Effector CD4-positive, alpha-beta T cell (primary cell): ENCODE results near the gene GRIK1.

Experiments used
- DNase-seq: peaks from one replicate; pipeline ENCODE4 v3.0.0-alpha.2; 2020

Gene GRIK1

GRCh38 chr21:29511096-29511495 lies 428.7 kb downstream of the GRIK1 start:
- DNase-seq, result no peak

DNA sequence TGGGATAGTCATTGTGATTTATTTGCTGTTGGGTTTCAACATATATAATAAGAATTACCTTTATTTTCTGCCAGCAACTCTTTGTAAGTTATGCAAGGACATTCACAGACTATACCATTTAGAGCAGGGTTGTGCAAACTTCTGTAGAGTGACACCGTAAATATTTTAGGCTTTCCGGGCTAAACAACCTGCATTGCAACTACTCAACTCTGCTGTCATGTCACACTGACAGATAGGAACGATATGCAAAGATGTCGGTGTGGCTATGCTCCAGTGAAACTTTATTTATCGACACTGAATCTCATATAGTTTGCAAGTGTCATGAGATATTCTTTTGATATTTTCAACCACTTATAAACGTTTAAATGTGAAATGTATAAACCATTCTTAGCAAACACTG lies 430.7 kb downstream of the GRIK1 start:
- DNase-seq, result no peak

DNA sequence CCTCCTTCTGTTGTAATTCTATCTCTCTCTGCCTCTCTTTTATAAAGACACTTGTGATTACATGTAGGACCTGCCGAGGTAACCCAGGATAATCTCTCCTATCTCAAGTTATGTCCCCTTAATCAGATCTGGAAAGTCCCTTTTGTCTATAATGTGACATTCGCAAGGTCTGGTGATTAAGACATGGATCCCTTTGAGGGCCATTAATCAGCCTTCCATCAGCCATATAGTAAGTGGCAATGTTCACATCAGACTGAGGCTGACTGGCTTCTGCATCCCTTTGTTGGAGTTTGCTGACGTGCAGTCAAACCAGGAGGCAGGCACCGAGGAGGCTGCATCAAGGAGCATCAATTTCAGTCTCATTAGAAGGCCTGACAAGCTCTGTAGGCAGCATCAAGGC lies 431.5 kb downstream of the GRIK1 start:
- DNase-seq, result no peak

DNA sequence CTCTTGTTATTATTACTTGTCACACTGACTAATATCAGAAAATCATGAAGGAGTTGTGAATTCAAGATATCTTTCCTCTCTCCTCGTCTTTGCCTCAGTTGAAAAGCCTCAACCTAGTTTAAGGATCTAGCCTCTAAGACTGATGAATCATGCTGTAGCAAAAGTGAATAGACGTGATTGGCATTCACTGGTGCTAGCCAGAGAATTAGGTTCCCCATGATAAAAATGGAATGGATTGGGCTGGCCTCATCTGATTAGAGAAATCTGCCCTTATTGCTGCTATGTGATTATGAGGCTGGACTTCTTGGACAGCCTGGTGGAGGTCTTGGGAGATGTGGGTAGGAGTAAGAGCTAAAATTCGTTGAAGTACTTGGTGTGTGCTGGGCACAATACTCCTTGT lies 432.8 kb downstream of the GRIK1 start:
- DNase-seq, result no peak

DNA sequence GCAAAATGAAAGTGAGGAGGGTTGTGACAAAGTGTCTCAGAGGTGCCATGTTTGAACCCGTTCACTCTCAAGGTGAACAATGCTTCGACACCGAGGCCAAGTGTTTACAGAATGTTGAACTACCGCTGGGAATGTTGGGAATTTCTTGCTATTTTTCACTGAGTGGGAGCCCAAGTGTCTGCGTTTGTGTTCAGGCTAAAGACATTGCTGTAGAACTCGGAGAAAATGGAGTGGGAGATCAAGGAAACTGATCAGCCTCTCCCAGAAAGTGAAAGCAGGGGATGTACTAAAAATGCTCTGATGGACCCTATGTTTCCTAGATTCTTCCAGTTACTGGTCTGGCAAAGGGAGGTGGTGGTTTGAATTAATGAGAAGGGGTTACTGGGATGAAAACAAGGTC lies 433.6 kb downstream of the GRIK1 start:
- DNase-seq, result no peak

DNA sequence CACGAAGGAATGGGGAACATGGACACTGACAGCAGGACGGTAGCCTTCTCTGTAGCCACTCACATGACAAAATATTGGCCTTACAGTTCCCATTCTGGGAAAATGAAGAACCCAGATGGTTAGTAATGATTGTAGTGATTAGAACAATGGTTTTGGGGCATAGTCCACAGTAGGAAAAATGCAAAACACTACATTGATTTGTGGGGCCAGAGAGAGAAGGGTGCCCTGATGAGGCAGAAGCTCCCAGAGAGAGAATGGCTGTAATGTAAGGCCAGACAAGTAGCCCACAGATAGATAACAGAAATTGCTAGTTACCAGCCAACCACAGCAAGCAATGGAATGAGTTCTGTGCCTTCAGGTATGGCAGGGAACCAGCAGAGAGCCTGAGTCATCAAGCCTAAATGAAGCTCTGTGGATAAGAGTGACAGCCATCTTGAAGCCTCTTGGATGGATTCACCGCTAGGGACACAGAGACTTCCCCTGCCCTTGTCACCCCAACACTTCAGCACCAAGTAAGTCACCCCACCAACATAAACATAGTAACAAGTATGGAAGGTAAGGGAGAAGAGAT lies 435.0 kb downstream of the GRIK1 start:
- no peak for DNase-seq

DNA sequence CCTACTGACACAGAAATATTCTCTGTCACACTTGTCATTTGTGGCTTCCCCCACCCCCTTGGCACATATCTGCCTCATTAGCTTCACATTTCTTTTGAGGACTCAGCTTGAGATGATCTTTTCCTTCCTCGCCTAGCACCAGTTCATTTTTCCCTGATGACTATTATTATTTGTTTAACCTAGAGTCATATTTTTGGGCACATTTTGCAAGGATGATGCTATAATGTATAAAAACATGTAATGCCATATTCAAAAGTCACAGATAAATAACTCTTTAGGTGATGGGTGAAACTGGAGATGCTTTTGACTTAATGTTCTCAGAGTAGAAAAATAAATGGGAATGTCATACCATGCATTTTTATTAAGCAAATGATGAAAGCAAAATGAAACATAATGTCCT lies 438.3 kb downstream of the GRIK1 start:
- no peak for DNase-seq

GRCh38 chr21:29499734-29500343 lies 440.0 kb downstream of the GRIK1 start:
- DNase-seq, result no peak

- DNase-seq, result no peak
Observed at GRCh38 chr21:29499229-29499628, 440.6 kb downstream of the GRIK1 start.

- no peak for DNase-seq
Observed at GRCh38 chr21:29496337-29496736, 443.5 kb downstream of the GRIK1 start.

GRCh38 chr21:29490016-29490415 lies 449.8 kb downstream of the GRIK1 start:
- no peak for DNase-seq

GRCh38 chr21:29487154-29487553 lies 452.6 kb downstream of the GRIK1 start:
- no peak for DNase-seq
